Left cardiac atrium (tissue), 4 donors: ENCODE results near the gene ARL4A. TPM values are rescaled to one million over a fixed set of nuclear protein-coding genes. Genes with fewer than 3 reads are reported as not detected.
"Not testable (repeated sequence)": the region's sequence is repeated elsewhere in the genome, so short reads cannot be mapped to it uniquely, and the experiment has no call there.

ENCODE experiments used
- ATAC-seq, 2 donors: fragments of 200-7000 bp; cut with Tn5 transposase; one replicate each; pipeline ENCODE4 v1.9.1; 2020; ENCODE audit warnings: mild to moderate bottlenecking in 2 of 2, moderate library complexity in 2 of 2
- DNase-seq: peaks from one replicate; pipeline ENCODE4 v3.0.0-alpha.2; 2020
- intact Hi-C, 2 donors: fragments of 100-400 bp; cut with DNase I; formaldehyde crosslinking; loops; one replicate each; pipeline versions ENCODE4 v1.14.1 to v1.15.1; 2022 to 2023
- total RNA-seq, 2 donors: library from RNA; stranded (reverse); fragmentation: NEBNext Ultra II Directional; extraction: Animal tissue kit (Norgen Biotek cat#: 25700); gene quantifications; one replicate each; pipeline ENCODE4 v1.2.1, GENCODE V29; 2021
- donor health status: DM: no; HTN: yes; CAD: no.
- donor health status: DM: no; HTN: yes; CAD: no; lungs with severe emphysema.
- donor health status: DM: yes; HTN: yes; CAD: no.
- donor health status: Dilated cardiomyopathy.

ARL4A gene
- total RNA-seq, 2 donors from 2014 or later: 13.9 to 17.9 TPM

GRCh38 chr7:12660423-12660822 is 27.0 kb upstream of the ARL4A start:
- ATAC-seq, intact Hi-C loops, DNase-seq: not testable (repeated sequence)

GRCh38 chr7:12660986-12661385 is 26.4 kb upstream of the ARL4A start:
- DNase-seq, intact Hi-C loops, ATAC-seq: not testable (repeated sequence)

DNA sequence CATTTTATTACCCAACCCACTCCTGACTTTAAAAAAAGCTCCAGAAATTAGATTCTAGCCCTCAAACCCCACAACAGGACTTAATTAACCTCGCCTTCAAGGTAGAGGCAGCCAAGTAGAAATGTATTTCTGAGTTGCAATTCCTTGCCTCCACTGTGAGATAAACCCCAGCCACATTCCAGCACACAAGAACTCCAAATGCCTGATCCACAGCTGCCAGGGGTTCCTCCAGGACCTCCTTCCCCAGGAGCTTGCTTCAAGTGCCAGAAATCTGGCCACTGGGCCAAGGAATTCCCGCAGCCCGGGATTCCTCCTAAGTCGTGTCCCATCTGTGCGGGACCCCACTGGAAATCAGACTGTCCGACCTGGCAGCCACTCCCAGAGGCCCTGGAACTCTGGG is 25.9 kb upstream of the ARL4A start:
- intact Hi-C loops: no loop called here
- no peak for DNase-seq
- no peak for ATAC-seq

DNA sequence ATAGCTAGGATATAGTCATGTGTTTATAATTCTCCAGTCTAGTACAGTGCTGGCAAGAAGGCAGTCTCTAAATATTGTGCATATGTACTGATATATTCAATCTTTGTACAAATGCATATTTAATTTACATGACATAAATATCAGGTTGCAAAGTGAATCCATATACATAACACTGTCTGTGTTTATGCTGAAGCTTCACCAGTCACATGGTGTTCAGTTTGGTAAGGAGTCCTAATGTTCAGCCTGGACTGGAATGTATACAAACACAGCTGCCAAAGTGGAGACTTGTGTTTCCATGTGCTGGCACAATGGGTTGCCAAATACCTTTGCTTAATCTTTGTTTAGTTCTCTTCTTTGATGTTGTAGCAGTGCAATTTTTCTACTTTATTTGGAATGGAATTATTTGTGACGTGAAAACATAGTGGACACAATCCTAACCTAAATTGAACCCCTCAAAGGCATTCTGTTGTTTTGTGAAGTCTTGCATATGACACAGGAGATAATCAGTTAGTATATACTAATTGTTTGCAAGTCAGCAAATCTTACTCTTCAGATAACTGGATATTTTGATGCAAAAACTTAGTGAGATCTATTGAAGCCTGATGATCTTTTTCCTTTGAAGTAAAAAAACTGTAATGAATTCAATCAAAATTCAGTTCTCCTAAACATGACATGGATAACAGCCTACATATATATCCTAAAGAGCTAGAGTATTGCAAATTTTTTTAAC is 17.3 kb upstream of the ARL4A start:
- intact Hi-C loops: no loop called here
- no peak for DNase-seq
- ATAC-seq: no peak

GRCh38 chr7:12670743-12671520 is 16.5 kb upstream of the ARL4A start:
- intact Hi-C loops: no loop called here
- ATAC-seq (no peak), DNase-seq (no peak)

GRCh38 chr7:12673436-12673835 is 14.0 kb upstream of the ARL4A start:
- intact Hi-C loops, DNase-seq, ATAC-seq: not testable (repeated sequence)

GRCh38 chr7:12674053-12674452 is 13.4 kb upstream of the ARL4A start:
- ATAC-seq (no peak), DNase-seq (no peak)
- intact Hi-C loops: no loop called here

DNA sequence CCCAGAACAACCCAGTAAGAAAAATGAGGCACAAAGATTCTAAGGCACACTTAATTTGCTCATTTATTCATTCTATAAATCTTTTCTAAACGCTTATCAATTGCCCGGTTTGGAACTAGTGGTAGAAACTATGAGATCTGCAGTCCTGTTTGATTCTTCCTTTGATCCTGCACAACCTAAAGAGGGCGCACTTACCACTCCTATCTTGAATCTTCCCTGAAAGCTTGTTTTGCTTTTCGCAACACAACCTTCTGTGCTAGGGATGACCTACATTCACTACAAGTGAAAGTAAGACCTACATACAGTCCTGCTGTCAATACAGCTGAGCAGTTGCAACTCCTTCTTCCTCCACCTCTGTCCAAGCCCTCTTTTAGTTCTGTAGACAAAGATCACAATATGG is 12.6 kb upstream of the ARL4A start:
- DNase-seq (no peak), ATAC-seq (peak in 1 of 2 donors; percentile 55)
- intact Hi-C loops: no loop called here

DNA sequence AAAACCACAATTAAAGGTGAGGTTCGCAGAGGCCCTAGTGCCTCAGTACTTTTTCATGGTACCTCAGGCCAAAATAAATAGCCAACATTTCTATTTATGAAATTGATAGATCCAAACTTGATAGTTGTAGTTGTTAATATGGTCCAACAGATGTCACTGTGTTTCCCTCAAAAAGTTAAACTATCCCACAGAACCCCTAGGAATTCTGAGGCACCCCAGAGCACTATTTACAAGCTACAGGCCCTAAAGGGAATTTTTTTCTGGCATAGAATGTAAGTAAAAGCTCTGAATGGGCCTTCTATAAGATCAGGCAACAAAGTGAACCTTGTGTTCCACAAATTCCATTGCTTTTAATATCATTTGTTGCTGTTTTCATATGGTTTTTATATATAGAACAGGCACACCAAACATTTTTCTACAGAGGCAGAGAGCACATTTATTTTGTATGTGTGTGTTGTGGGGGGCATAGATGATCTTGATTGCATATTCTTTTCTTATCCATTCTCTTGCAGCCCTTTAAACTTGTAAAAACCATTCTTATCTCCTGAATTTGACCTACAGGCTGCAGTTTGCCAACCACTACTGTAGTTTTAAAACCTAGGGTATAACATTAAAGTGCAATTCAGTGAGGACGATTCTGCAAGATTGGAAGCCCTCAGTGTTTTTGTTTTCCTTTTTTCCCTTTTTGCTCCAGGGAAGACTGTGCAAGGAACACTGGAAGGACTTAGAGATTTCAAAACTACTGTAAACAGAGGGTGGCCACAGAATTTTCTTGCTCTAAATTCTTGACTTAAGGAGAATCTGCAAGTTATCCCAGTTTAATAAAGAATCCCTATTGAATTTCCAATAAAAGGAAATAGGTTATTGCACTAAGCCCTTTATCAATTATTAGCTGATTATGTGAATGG is 3.5 kb upstream of the ARL4A start:
- intact Hi-C loops: loop anchor here (5.0 to 10.0 kb wide), 5 partner anchors 351 to 581 kb away; no protein-coding TSS in a partner anchor
- DNase-seq (no peak), ATAC-seq (no peak)

DNA sequence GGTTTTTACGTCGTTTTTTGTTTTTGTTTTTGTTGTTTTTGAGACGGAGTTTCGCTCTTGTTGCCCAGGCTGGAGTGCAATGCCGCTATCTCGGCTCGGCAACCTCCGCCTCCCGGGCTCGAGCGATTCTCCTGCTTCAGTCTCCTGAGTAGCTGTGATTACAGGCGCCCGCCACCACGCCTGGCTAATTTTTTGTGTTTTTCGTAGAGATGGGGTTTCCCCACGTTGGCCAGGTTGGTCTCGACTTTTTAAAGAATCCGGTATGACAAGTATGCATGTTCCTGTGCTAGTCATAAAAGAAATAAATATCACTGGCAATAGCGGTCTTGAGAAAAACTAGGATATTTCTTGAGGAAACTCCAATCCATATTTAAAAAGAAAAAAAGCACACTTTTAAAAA is 2.7 kb upstream of the ARL4A start:
- ATAC-seq: no peak
- no peak for DNase-seq
- intact Hi-C loops: loop anchor here (5.0 to 10.0 kb wide), 6 partner anchors 88 to 580 kb away; no protein-coding TSS in a partner anchor

DNA sequence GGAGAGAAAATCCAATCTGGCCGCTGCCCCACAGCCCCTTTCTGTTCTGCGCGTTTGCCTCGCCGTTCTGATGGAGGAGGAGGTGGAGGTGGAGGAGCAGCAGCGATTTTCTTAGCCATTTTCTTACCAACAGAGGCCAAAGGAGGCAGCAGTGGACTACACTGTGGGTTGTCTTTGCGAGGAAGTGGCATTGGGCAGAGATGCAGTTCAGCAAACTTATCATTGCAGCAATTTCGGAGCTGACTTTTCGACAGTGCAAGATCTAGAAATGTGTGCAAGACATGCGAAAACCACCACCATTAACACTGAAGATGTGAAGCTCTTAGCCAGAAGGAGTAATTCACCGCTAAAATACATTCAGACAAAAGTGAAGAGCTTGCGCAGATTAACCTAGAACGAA is 1.9 kb upstream of the ARL4A start:
- DNase-seq: peak; percentile 40
- intact Hi-C loops: loop anchor here (5.0 to 10.0 kb wide), 4 partner anchors 87 to 579 kb away; no protein-coding TSS in a partner anchor
- no peak for ATAC-seq

GRCh38 chr7:12686234-12686890 is 1.1 kb upstream of the ARL4A start:
- DNase-seq (peak; percentile 95), ATAC-seq (peak; percentile 89 to 92)
- intact Hi-C loops: loop anchor here (5.0 to 10.0 kb wide), 4 partner anchors 86 to 578 kb away; no protein-coding TSS in a partner anchor

GRCh38 chr7:12687718-12688171 is 312 bp downstream of the ARL4A start:
- ATAC-seq (no peak), DNase-seq (no peak)
- intact Hi-C loops: loop anchor here (5.0 to 10.0 kb wide), 4 partner anchors 85 to 577 kb away; no protein-coding TSS in a partner anchor

DNA sequence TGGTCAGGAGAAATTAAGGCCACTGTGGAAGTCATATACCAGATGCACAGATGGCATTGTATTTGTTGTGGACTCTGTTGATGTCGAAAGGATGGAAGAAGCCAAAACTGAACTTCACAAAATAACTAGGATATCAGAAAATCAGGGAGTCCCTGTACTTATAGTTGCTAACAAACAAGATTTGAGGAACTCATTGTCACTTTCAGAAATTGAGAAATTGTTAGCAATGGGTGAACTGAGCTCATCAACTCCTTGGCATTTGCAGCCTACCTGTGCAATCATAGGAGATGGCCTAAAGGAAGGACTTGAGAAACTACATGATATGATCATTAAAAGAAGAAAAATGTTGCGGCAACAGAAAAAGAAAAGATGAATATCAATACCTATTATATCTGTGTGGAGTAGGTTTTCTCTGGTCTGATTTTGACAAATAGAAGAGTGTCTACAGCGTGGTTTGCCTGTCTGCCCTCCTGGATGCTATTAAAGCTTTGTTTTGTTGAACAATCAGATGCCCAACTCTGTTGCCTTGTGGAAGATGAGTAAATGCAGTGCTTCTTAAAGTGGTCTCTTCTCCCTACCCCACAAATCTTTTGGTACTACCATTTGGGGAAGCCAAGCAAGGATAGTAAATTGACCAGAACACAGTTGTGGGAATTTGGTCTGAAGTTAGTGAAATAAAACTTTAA is 1.2 kb downstream of the ARL4A start:
- ATAC-seq, DNase-seq: not testable (repeated sequence)
- intact Hi-C loops: loop anchor here (5.0 to 10.0 kb wide), 4 partner anchors 84 to 576 kb away; no protein-coding TSS in a partner anchor

DNA sequence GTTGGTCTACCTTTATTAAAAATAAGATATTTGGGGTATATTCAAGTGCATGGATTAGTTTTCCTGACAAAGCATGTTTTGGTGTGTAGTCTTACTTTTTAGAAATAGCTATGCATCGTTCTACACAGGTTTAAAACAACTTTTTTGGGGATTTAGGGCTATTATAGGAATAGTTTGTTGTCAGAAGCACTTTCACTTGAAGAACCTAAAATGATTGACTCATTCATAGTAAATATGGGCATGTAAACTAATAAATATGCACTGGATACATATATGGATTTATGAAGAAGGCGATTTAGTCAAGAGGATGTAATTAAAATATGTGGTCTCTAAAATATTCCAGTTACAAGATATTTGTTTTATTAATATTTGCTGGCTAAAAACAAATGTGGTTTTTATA is 2.0 kb downstream of the ARL4A start:
- DNase-seq: no peak

DNA sequence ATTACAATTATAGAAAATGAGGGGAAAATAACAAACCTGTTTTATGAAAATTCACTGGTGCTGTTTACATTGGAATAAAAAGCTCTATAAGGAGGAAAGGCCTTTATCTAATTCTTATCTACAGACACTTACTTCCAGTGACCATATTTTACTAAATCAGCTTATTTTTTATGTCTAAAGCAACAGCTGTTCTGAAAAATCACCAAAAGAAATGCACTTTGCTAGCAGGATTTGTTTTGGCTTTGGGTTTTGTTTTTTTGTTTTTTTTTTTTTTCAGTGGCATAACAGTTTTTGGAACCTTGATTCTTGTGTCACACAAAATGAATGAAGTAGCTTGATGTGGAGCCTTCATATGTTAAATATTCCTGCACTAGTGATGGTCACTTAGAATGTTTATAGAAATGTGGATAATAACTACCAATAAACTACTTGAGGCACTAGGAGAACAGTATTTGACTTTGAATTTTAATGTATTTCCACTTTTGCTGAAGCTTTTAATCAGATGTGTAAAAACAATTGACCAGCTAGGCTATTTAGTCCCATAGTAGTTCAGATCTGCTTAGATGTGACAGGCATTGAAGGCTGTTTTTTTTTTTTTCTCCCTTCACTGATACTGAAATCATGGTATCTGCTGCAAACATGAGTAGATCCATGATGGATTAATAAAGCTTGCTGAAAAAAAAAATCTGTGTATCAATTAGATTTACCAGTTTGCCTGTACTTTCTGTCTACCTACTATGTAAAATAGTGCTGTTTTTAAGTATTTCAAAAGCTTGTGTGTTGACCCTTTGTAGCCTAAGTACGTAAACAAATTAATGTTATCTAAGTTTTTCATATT is 2.8 kb downstream of the ARL4A start:
- intact Hi-C loops: no loop called here
- ATAC-seq (no peak), DNase-seq (no peak)

More for the DNA sequence above, 2.0 kb downstream of the ARL4A start:
- ATAC-seq: no peak
- intact Hi-C loops: loop anchor here (5.0 to 10.0 kb wide), 4 partner anchors 83 to 575 kb away; no protein-coding TSS in a partner anchor

DNA sequence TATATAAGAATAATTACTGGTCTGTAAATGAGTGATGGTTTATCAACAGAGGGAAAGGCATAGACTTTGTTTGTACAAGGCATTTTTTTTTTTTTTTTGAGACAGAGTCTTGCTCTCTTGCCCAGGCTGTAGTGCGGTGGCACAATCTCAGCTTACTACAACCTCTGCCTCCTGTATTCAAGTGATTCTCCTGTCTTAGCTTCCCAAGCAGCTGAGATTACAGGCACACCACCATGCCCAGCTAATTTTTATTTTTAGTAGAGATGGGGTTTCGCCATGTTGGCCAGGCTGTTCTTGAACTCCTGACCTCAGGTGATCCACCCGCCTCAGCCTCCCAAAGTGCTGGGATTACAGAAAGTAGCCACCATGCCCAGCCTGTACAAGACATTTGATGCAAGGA is 4.0 kb downstream of the ARL4A start:
- intact Hi-C loops, DNase-seq, ATAC-seq: not testable (repeated sequence)
